ENCODE measurements around the gene ACSF2.

GRCh38 chr17:50465635-50466034, 39.6 kb downstream of the ACSF2 start:
- no peak for TF ChIP-seq EZH2 (optimal IDR thresholded peaks at IDR 0.05; ENCODE audit: low read depth, low read length)
- TF ChIP-seq, protein P1, sequence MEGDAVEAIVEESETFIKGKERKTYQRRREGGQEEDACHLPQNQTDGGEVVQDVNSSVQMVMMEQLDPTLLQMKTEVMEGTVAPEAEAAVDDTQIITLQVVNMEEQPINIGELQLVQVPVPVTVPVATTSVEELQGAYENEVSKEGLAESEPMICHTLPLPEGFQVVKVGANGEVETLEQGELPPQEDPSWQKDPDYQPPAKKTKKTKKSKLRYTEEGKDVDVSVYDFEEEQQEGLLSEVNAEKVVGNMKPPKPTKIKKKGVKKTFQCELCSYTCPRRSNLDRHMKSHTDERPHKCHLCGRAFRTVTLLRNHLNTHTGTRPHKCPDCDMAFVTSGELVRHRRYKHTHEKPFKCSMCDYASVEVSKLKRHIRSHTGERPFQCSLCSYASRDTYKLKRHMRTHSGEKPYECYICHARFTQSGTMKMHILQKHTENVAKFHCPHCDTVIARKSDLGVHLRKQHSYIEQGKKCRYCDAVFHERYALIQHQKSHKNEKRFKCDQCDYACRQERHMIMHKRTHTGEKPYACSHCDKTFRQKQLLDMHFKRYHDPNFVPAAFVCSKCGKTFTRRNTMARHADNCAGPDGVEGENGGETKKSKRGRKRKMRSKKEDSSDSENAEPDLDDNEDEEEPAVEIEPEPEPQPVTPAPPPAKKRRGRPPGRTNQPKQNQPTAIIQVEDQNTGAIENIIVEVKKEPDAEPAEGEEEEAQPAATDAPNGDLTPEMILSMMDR (IDR thresholded peaks at IDR 0.05; ENCODE audit: low read length) = no peak
